Body of pancreas (tissue), 4 donors: Measurements from ENCODE around the gene GSTK1. TPM values are rescaled to one million over a fixed set of nuclear protein-coding genes. Genes with fewer than 3 reads are reported as not detected.
"Not testable (repeated sequence)": the region's sequence is repeated elsewhere in the genome, so short reads cannot be mapped to it uniquely, and the experiment has no call there.

ENCODE experiments used
- ATAC-seq: fragments of 150-250 bp; one replicate; pipeline ENCODE4 v1.9.1; 2016
- DNase-seq, 4 donors: peaks; one replicate each; pipeline ENCODE4 v3.0.0-alpha.2; 2019
- H3K27ac ChIP-seq, 4 donors: fragments of 200-600 bp; sonication (generic); 1 replicate in 3 of 4; 2 replicates in 1 of 4; pipeline versions ENCODE4 v1.5.1 to v1.6.1; 2016 to 2019; ENCODE audit warnings: mild to moderate bottlenecking in 1 of 4, mixed read lengths in 1 of 4, moderate library complexity in 1 of 4
- H3K27me3 ChIP-seq, 2 donors: fragments of 200-600 bp; sonication (generic); one replicate each; pipeline ENCODE4 v1.6.0; 2016; ENCODE audit warnings: mild to moderate bottlenecking in 1 of 2
- H3K36me3 ChIP-seq, 2 donors: fragments of 200-600 bp; sonication (generic); replicated peaks in 1 of 2; 2 replicates each; pipeline ENCODE4 v1.5.1; 2016; ENCODE audit warnings: low read depth in 2 of 2; ENCODE audit not compliant: insufficient read depth in 1 of 2
- H3K4me1 ChIP-seq: fragments of 200-600 bp; sonication (generic); one replicate; pipeline ENCODE4 v1.6.0; 2016
- H3K4me3 ChIP-seq, 2 donors: fragments of 200-600 bp; sonication (generic); 1 replicate in 1 of 2; 2 replicates in 1 of 2; pipeline ENCODE4 v1.5.1; 2016 to 2019
- H3K9me3 ChIP-seq, 3 donors: fragments of 200-600 bp; sonication (generic); 1 replicate in 2 of 3; 2 replicates in 1 of 3; pipeline ENCODE4 v1.5.1; 2016
- POLR2A ChIP-seq, 3 donors: fragments of 450-650 bp; IDR thresholded peaks; one replicate each; pipeline ENCODE4 v1.6.1; 2016; ENCODE audit warnings: antibody characterized with exemption in 3 of 3, mild to moderate bottlenecking in 2 of 3
- WGBS, 2 donors: methylation state at CpG; one replicate each; pipeline ENCODE4 v1.1.5; 2017; 5-methylcytosine and 5-hydroxymethylcytosine counted together
- intact Hi-C: fragments of 100-400 bp; cut with DNase I; formaldehyde crosslinking; loops from one replicate; pipeline ENCODE4 v1.15.1; 2023
- total RNA-seq, 2 donors: library from RNA; depleted of rRNA; stranded (reverse); fragments of >200 nt; gene quantifications; one replicate each; pipeline ENCODE4 v1.1.0, GENCODE V29; 2016
- TF ChIP-seq, protein P1 (sequence below), 7 experiments: fragments of 450-650 bp in 4 of 7; fragments of 200-600 bp in 3 of 7; sonication (generic) in 3 of 7; IDR thresholded peaks; one replicate each; pipeline ENCODE4 v1.5.1; 2016 to 2019; ENCODE audit warnings: antibody characterized with exemption in 7 of 7

Gene GSTK1
- total RNA-seq, 2 donors from 2014 or later, result 75.8 to 109 TPM

DNA sequence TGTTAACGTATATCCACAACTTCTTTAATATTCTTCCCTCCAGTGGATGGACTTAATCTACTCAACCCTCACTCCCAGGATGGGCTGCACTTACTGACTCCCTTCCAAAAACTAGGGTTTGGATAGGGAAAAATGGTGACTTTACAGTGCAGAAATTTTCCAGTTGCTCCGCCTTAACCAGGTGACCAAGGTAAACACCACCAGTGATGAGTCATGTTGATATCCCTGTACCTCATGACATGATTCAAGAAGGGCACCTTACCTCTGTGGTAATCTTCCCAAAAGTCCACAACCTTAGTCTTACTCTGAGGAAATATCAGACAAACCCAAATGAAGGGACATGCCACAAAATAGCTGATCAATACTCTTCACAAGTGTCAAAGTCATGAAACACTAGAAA is 3.5 kb upstream of the GSTK1 start:
- H3K27ac ChIP-seq, result peak overlapping the region in 1 of 4 donors; percentile 3
- H3K27me3 ChIP-seq, result no peaks in the 10 kb centered on the region
- H3K4me1 ChIP-seq, result peaks cover 33% of the 10 kb centered on the region
- no peaks in the 10 kb centered on the region for H3K36me3 ChIP-seq
- 90 to 94% methylated on average over 2 of the region's 2 CpGs for WGBS, 2 donors
- TF ChIP-seq POLR2A (IDR thresholded peaks at IDR 0.05), result no peak
- TF ChIP-seq, protein P1, sequence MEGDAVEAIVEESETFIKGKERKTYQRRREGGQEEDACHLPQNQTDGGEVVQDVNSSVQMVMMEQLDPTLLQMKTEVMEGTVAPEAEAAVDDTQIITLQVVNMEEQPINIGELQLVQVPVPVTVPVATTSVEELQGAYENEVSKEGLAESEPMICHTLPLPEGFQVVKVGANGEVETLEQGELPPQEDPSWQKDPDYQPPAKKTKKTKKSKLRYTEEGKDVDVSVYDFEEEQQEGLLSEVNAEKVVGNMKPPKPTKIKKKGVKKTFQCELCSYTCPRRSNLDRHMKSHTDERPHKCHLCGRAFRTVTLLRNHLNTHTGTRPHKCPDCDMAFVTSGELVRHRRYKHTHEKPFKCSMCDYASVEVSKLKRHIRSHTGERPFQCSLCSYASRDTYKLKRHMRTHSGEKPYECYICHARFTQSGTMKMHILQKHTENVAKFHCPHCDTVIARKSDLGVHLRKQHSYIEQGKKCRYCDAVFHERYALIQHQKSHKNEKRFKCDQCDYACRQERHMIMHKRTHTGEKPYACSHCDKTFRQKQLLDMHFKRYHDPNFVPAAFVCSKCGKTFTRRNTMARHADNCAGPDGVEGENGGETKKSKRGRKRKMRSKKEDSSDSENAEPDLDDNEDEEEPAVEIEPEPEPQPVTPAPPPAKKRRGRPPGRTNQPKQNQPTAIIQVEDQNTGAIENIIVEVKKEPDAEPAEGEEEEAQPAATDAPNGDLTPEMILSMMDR (IDR thresholded peaks at IDR 0.05), result no peak
- no peak overlapping the region for H3K4me3 ChIP-seq
- no peak for DNase-seq
- no peaks in the 10 kb centered on the region for H3K9me3 ChIP-seq
- intact Hi-C loops, result no loop called here
- no peak for ATAC-seq

DNA sequence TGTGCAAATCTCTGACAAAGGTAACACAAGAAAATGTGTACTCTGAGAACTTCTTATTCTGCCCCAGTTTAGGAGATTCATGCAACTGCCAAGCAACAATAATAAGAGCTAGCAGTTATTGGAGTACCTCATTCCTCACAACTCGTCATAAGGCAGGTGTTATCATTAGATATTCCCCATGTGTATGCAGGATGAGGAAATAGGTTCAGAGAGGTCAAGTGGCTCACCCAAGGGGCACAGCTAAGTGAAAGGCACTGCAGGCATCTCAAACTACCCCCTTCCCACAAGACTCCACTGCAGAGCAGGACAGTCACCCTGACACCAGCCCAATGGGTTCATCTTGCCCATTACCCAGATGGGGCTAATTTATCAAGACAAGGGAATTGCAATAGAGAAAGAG is 1.3 kb upstream of the GSTK1 start:
- ATAC-seq (no peak), DNase-seq (no peak)
- no peak overlapping the region for H3K4me3 ChIP-seq
- H3K36me3 ChIP-seq, result no peaks in the 10 kb centered on the region
- H3K27ac ChIP-seq, result no peak overlapping the region
- WGBS, 2 donors, result 79 to 83% methylated on average over 1 of the region's 1 CpG
- H3K4me1 ChIP-seq, result peaks cover 41% of the 10 kb centered on the region
- intact Hi-C loops, result no loop called here
- H3K9me3 ChIP-seq, result no peaks in the 10 kb centered on the region
- no peak for TF ChIP-seq POLR2A (IDR thresholded peaks at IDR 0.05)
- TF ChIP-seq, protein P1 (IDR thresholded peaks at IDR 0.05), result no peak
- H3K27me3 ChIP-seq, result no peaks in the 10 kb centered on the region

DNA sequence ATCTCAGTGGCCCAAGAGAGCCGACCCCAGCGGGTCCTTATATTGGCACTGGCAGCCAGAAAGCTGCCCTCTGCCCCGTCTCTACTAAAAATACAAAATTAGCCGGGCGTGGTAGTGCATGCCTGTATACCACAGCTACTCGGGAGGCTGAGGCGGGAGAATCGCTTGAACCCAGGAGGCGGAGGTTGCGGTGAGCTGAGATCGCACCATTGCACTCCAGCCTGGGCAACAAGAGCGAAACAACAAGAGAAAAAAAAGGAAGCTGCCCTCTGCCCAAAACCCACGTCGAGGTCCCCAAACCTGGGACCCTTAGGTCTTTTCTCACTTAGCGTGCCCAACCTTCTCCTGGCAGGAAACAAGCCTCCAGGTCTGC is 941 bp downstream of the GSTK1 start:
- H3K4me1 ChIP-seq, result peaks cover 32% of the 10 kb centered on the region
- H3K9me3 ChIP-seq, H3K36me3 ChIP-seq, H3K27me3 ChIP-seq, ATAC-seq, intact Hi-C loops, DNase-seq: not testable (repeated sequence)
- 49 to 54% methylated on average over 15 of the region's 15 CpGs for WGBS, 2 donors
- peak overlapping the region; percentile 11 to 90 for H3K4me3 ChIP-seq
- H3K27ac ChIP-seq, result peak overlapping the region; percentile 71 to 93 (median 80)

DNA sequence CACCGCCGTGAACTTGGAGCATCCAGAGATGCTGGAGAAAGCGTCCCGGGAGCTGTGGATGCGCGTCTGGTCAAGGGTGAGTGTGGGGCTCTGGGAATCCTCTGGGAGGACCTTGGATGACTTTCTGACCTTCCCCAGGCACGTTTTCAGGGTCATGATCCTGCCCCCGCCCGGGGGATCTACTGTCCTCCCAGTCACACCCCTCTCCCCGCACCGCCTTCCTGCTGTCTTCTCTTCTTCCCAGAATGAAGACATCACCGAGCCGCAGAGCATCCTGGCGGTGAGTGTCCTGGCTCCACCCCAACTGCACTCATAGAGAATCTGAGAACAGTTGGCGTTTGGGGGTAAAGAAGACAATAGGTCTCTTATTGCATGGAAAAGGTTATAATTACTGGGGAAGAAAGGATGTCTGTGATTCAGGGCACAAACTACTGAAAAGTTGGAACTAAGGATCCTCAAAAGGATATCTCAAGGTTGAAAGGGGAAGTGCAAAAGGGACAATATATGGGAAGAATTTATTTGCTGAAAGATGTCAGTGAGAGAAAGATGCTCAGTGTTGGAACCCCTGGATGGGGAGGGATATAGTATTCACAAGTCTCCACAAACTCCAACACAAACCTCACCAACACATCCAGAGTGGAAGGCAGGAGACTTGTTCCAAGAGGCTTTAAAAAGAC is 1.9 kb downstream of the GSTK1 start:
- H3K4me1 ChIP-seq, result peaks cover 22% of the 10 kb centered on the region
- H3K36me3 ChIP-seq, result peaks cover 0 to 11% of the 10 kb centered on the region in 2 donors
- H3K27ac ChIP-seq, result no peak overlapping the region
- intact Hi-C loops, result no loop called here
- DNase-seq (no peak), ATAC-seq (no peak)
- no peaks in the 10 kb centered on the region for H3K27me3 ChIP-seq
- 75 to 85% methylated on average over 15 of the region's 15 CpGs for WGBS, 2 donors
- TF ChIP-seq, protein P1 (IDR thresholded peaks at IDR 0.05), result no peak
- no peak for TF ChIP-seq POLR2A (IDR thresholded peaks at IDR 0.05)
- H3K9me3 ChIP-seq, result no peaks in the 10 kb centered on the region
- no peak overlapping the region for H3K4me3 ChIP-seq

DNA sequence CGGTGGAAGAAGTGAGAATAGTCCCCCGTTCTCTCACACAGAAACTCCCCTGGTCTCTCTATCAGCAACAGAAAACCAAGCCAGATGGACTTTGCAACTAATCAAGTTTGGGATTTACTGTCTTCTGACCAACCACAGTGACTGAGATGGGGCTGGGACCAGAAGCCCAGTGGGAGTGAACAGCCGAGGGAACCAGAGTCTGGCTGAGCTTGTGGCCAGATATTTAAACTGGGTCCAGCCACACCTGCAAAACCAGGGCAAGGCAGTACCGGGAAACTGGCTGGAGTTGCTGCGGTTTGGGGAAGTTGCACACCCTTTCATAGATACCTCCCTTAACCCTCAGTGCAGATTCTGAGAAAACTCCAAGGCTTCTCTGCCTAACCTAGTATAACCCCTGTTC is 6.0 kb downstream of the GSTK1 start:
- no peak for TF ChIP-seq POLR2A (IDR thresholded peaks at IDR 0.05)
- TF ChIP-seq, protein P1 (IDR thresholded peaks at IDR 0.05), result no peak
- Histone ChIP-seq H3K9me3 (no peaks in the 10 kb centered on the region), H3K27ac (no peak overlapping the region), H3K36me3 (peaks cover 0 to 11% of the 10 kb centered on the region in 2 donors), H3K4me3 (no peak overlapping the region), H3K27me3 (no peaks in the 10 kb centered on the region), H3K4me1 (peaks cover 13% of the 10 kb centered on the region)
- 83 to 87% methylated on average over 4 to 5 of the region's 5 CpGs for WGBS, 2 donors
- DNase-seq, result no peak
- no peak for ATAC-seq
- intact Hi-C loops, result no loop called here
